GM23248 (cell line): Measurements from ENCODE around the gene ANO6. TPM values are rescaled to one million over a fixed set of nuclear protein-coding genes. Genes with fewer than 3 reads are reported as not detected.
A peak's percentile ranks its signal among the peaks of the same experiment; 100 is the strongest.

Source experiments
- DNase-seq: peaks from one replicate; pipeline ENCODE4 v3.0.0-alpha.2; 2015
- H2AFZ ChIP-seq: fragments of 200-600 bp; sonication (generic); 2 replicates; pipeline ENCODE4 v1.6.1; 2016; ENCODE audit warnings: antibody characterized with exemption
- H3F3A ChIP-seq: fragments of 200-600 bp; sonication (generic); 2 replicates; pipeline ENCODE4 v1.6.1; 2016; ENCODE audit warnings: mild to moderate bottlenecking, antibody characterized with exemption, mixed run types; ENCODE audit not compliant: insufficient read depth
- H3K27ac ChIP-seq: fragments of 200-600 bp; sonication (generic); 2 replicates; pipeline ENCODE4 v1.5.1; 2016; ENCODE audit warnings: mild to moderate bottlenecking
- H3K27me3 ChIP-seq: fragments of 200-600 bp; sonication (generic); replicated peaks from 2 replicates; pipeline ENCODE4 v1.6.1; 2016; ENCODE audit warnings: mild to moderate bottlenecking; ENCODE audit not compliant: insufficient read depth
- H3K36me3 ChIP-seq: fragments of 200-600 bp; sonication (generic); 2 replicates; pipeline ENCODE4 v1.6.1; 2016; ENCODE audit warnings: low read depth, mild to moderate bottlenecking
- H3K4me1 ChIP-seq: fragments of 200-600 bp; sonication (generic); 2 replicates; pipeline ENCODE4 v1.6.1; 2016; ENCODE audit warnings: mild to moderate bottlenecking; ENCODE audit not compliant: insufficient read depth
- H3K4me2 ChIP-seq: fragments of 200-600 bp; sonication (generic); one replicate; pipeline ENCODE4 v1.6.1; 2016; ENCODE audit warnings: mild to moderate bottlenecking; ENCODE audit not compliant: unreplicated experiment
- H3K4me3 ChIP-seq: fragments of 200-600 bp; sonication (generic); 2 replicates; pipeline ENCODE4 v1.5.1; 2016; ENCODE audit warnings: mild to moderate bottlenecking
- H3K79me2 ChIP-seq: fragments of 200-600 bp; sonication (generic); 2 replicates; pipeline ENCODE4 v1.6.1; 2016; ENCODE audit warnings: mild to moderate bottlenecking; ENCODE audit not compliant: insufficient read depth
- H3K9ac ChIP-seq: fragments of 200-600 bp; sonication (generic); 2 replicates; pipeline ENCODE4 v1.6.1; 2016; ENCODE audit warnings: mild to moderate bottlenecking
- H3K9me2 ChIP-seq: fragments of 200-600 bp; sonication (generic); 2 replicates; pipeline ENCODE4 v1.6.1; 2016; ENCODE audit warnings: mixed run types, mild to moderate bottlenecking, moderate library complexity; ENCODE audit not compliant: insufficient read depth
- H3K9me3 ChIP-seq: fragments of 200-600 bp; sonication (generic); one replicate; pipeline ENCODE4 v1.6.1; 2017; ENCODE audit warnings: low read depth
- H4K20me1 ChIP-seq: fragments of 200-600 bp; sonication (generic); 2 replicates; pipeline ENCODE4 v1.6.0; 2016; ENCODE audit not compliant: insufficient read depth
- EZH2 ChIP-seq: fragments of 200-600 bp; sonication (generic); IDR thresholded peaks from 2 replicates; pipeline ENCODE4 v1.6.1; 2018; ENCODE audit warnings: antibody characterized with exemption, mild to moderate bottlenecking; ENCODE audit not compliant: insufficient read depth, poor library complexity, severe bottlenecking
- EZH2phosphoT487 ChIP-seq: fragments of 200-600 bp; sonication (generic); IDR thresholded peaks from 2 replicates; pipeline ENCODE4 v1.6.1; 2018; ENCODE audit warnings: antibody characterized with exemption, moderate library complexity, mild to moderate bottlenecking, low read depth; ENCODE audit not compliant: insufficient read depth
- WGBS, 2 experiments: methylation state at CpG; one replicate each; pipeline ENCODE4 v1.1.6; 2015 to 2017; ENCODE audit warnings: low lambda C conversion rate in 2 of 2, low coverage in 1 of 2; ENCODE audit errors: missing lambda C conversion rate in 2 of 2; 5-methylcytosine and 5-hydroxymethylcytosine counted together
- in situ Hi-C: fragments of 300-500 bp; cut with MboI; formaldehyde crosslinking; loops from 2 replicates; pipeline ENCODE4 v1.15.0; 2020
- polyA plus RNA-seq: library from polyadenylated mRNA; unstranded; fragments of >200 nt; fragmentation: Nextera tagmentation; extraction: Ambion mirVana; gene quantifications from 2 replicates; pipeline ENCODE4 v1.2.1, GENCODE V29; 2016
- total RNA-seq: library from RNA; depleted of rRNA; stranded (reverse); fragments of >200 nt; shearing (Covaris generic); gene quantifications from 2 replicates; pipeline ENCODE4 v1.2.3, GENCODE V29; 2014

ANO6 gene
- total and polyA plus RNA-seq, 2 experiments from 2014 or later, result 50.1 to 65.4 TPM

- no peak overlapping the region for H3K9ac ChIP-seq
- no peaks in the 10 kb centered on the region for H3K4me1 ChIP-seq
- H3K4me2 ChIP-seq, result no peak overlapping the region
- TF ChIP-seq EZH2phosphoT487 (no peak), EZH2 (no peak)
- 36 to 44% methylated on average over 3 of the region's 3 CpGs for WGBS, 2 experiments
- no peaks in the 10 kb centered on the region for H3K9me3 ChIP-seq
- H3K36me3 ChIP-seq, result 0 out of 2 replicates have a peak, but pooled peaks cover 4% of the 10 kb centered on the region
- H3K9me2 ChIP-seq, result no peaks in the 10 kb centered on the region
- H2AFZ ChIP-seq, result no peak overlapping the region
- H3K79me2 ChIP-seq, result no peaks in the 10 kb centered on the region
- no peaks in the 10 kb centered on the region for H4K20me1 ChIP-seq
- in situ Hi-C loops, result no loop called here
- H3F3A ChIP-seq, result no peaks in the 10 kb centered on the region
- DNase-seq, result peak; percentile 5
- H3K4me3 ChIP-seq, result no peak overlapping the region
- no peaks in the 10 kb centered on the region for H3K27me3 ChIP-seq
- H3K27ac ChIP-seq, result no peak overlapping the region
Measured at GRCh38 chr12:45435945-45436710, 220.2 kb downstream of the ANO6 start.

GRCh38 chr12:45439039-45439438 lies 223.1 kb downstream of the ANO6 start:
- no peaks in the 10 kb centered on the region for H3K36me3 ChIP-seq
- H4K20me1 ChIP-seq, result no peaks in the 10 kb centered on the region
- TF ChIP-seq EZH2phosphoT487 (no peak), EZH2 (no peak)
- H3F3A ChIP-seq, result no peaks in the 10 kb centered on the region
- no peak overlapping the region for H3K9ac ChIP-seq
- H3K79me2 ChIP-seq, result no peaks in the 10 kb centered on the region
- no peak overlapping the region for H3K4me2 ChIP-seq
- 95% methylated on average over 4 of the region's 4 CpGs for WGBS, 2 experiments
- no peak overlapping the region for H2AFZ ChIP-seq
- no peak overlapping the region for H3K4me3 ChIP-seq
- in situ Hi-C loops, result no loop called here
- H3K9me3 ChIP-seq, result no peaks in the 10 kb centered on the region
- no peak overlapping the region for H3K27ac ChIP-seq
- H3K27me3 ChIP-seq, result no peaks in the 10 kb centered on the region
- no peaks in the 10 kb centered on the region for H3K4me1 ChIP-seq
- H3K9me2 ChIP-seq, result no peaks in the 10 kb centered on the region
- peak; percentile 19 for DNase-seq

GRCh38 chr12:45446013-45446412 lies 230.1 kb downstream of the ANO6 start:
- Histone ChIP-seq H3K9me2 (no peaks in the 10 kb centered on the region), H3K27me3 (no peaks in the 10 kb centered on the region), H3K9me3 (no peaks in the 10 kb centered on the region), H3K4me1 (no peaks in the 10 kb centered on the region), H3K79me2 (no peaks in the 10 kb centered on the region), H3F3A (no peaks in the 10 kb centered on the region), H3K4me2 (no peak overlapping the region), H3K36me3 (no peaks in the 10 kb centered on the region), H4K20me1 (no peaks in the 10 kb centered on the region), H3K4me3 (no peak overlapping the region), H2AFZ (no peak overlapping the region), H3K9ac (no peak overlapping the region), H3K27ac (no peak overlapping the region)
- in situ Hi-C loops, result no loop called here
- WGBS, 2 experiments, result 56 to 67% methylated on average over 1 of the region's 1 CpG
- no peak for DNase-seq
- TF ChIP-seq EZH2 (no peak), EZH2phosphoT487 (no peak)

DNA sequence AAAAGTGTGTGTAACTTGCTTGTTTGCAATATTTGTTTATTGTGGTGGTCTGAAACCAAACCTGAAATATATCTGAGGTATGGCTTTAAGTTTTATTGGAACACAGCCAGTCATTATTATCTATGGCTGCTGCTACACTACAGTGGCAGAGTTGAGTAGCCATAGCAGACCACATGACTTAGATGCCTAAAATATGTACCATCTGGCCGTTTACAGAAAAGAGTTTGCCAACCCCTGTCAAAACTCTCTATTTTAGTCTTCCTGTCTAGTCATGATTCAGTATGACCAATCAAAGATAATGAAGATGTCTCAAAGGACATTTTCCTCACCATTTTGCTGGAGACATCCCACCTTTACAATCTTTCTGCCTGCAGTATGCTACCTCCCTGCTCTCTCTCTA lies 242.3 kb downstream of the ANO6 start:
- DNase-seq, result peak; percentile 30

More for the DNA sequence above, 242.3 kb downstream of the ANO6 start:
- WGBS, 2 experiments, result 0 to 4% methylated on average over 1 of the region's 1 CpG
- Histone ChIP-seq H3K4me1 (peaks cover 5% of the 10 kb centered on the region; the same call in 1 of the 2 replicates), H2AFZ (no peak overlapping the region), H3F3A (no peaks in the 10 kb centered on the region; the same call in 1 of the 2 replicates), H3K36me3 (no peaks in the 10 kb centered on the region), H3K79me2 (no peaks in the 10 kb centered on the region), H3K27me3 (no peaks in the 10 kb centered on the region), H4K20me1 (no peaks in the 10 kb centered on the region), H3K27ac (no peak overlapping the region), H3K4me3 (no peak overlapping the region), H3K9me3 (no peaks in the 10 kb centered on the region), H3K9ac (no peak overlapping the region), H3K9me2 (no peaks in the 10 kb centered on the region), H3K4me2 (no peak overlapping the region)
- in situ Hi-C loops, result no loop called here
- TF ChIP-seq EZH2 (no peak), EZH2phosphoT487 (no peak)
